H9 (cell line): ENCODE data around the gene ENDOV. TPM values are rescaled to one million over a fixed set of nuclear protein-coding genes. Genes with fewer than 3 reads are reported as not detected.

Source experiments
- DNase-seq: peaks from one replicate; pipeline ENCODE4 v3.0.0-alpha.2; 2017
- H2AFZ ChIP-seq: one replicate; pipeline ENCODE4 v1.6.1; 2013; ENCODE audit warnings: mild to moderate bottlenecking, low read length, control low read depth, moderate library complexity
- H2AK5ac ChIP-seq: 2 replicates; pipeline ENCODE4 v1.6.1; 2013; ENCODE audit warnings: low read length, control low read depth, mixed read lengths; ENCODE audit not compliant: insufficient read length
- H2BK120ac ChIP-seq: one replicate; pipeline ENCODE4 v1.6.1; 2013; ENCODE audit warnings: low read depth, mild to moderate bottlenecking, low read length, control low read depth, inconsistent platforms; ENCODE audit not compliant: poor library complexity, severe bottlenecking
- H2BK12ac ChIP-seq: 2 replicates; pipeline ENCODE4 v1.6.1; 2013; ENCODE audit warnings: low read length, control low read depth, mixed read lengths, low read depth; ENCODE audit not compliant: insufficient read length
- H2BK15ac ChIP-seq: 2 replicates; pipeline ENCODE4 v1.6.1; 2013; ENCODE audit warnings: low read depth, low read length, control low read depth
- H2BK20ac ChIP-seq: one replicate; pipeline ENCODE4 v1.6.1; 2013; ENCODE audit warnings: low read depth, mild to moderate bottlenecking, low read length, control low read depth, inconsistent platforms; ENCODE audit not compliant: poor library complexity, severe bottlenecking
- H2BK5ac ChIP-seq: 2 replicates; pipeline ENCODE4 v1.6.1; 2013; ENCODE audit warnings: low read length, control low read depth, mixed read lengths; ENCODE audit not compliant: insufficient read length
- H3K14ac ChIP-seq: 2 replicates; pipeline ENCODE4 v1.6.1; 2013; ENCODE audit warnings: low read length, control low read depth; ENCODE audit not compliant: insufficient read depth
- H3K18ac ChIP-seq: 2 replicates; pipeline ENCODE4 v1.6.1; 2013; ENCODE audit warnings: low read depth, mild to moderate bottlenecking, mixed read lengths, low read length, control low read depth; ENCODE audit not compliant: insufficient read length
- H3K23ac ChIP-seq: 2 replicates; pipeline ENCODE4 v1.6.1; 2013; ENCODE audit warnings: low read length, control low read depth, mixed read lengths, low read depth; ENCODE audit not compliant: insufficient read length
- H3K23me2 ChIP-seq: 2 replicates; pipeline ENCODE4 v1.6.1; 2013; ENCODE audit warnings: low read depth, mild to moderate bottlenecking, mixed read lengths, low read length, control low read depth; ENCODE audit not compliant: insufficient read length, poor library complexity, severe bottlenecking
- H3K27ac ChIP-seq: 2 replicates; pipeline ENCODE4 v1.5.1; 2013; ENCODE audit warnings: low read length, control low read depth, mixed read lengths, low read depth; ENCODE audit not compliant: insufficient read length
- H3K27me3 ChIP-seq: 2 replicates; pipeline ENCODE4 v1.6.1; 2013; ENCODE audit warnings: low read length, control low read depth, inconsistent platforms; ENCODE audit not compliant: insufficient read depth
- H3K4ac ChIP-seq: 2 replicates; pipeline ENCODE4 v1.6.1; 2013; ENCODE audit warnings: low read depth, mild to moderate bottlenecking, control low read depth, inconsistent platforms, low read length, moderate library complexity
- H3K4me1 ChIP-seq: 2 replicates; pipeline ENCODE4 v1.6.1; 2013; ENCODE audit warnings: low read length, control low read depth, inconsistent platforms; ENCODE audit not compliant: insufficient read depth
- H3K4me2 ChIP-seq: 2 replicates; pipeline ENCODE4 v1.6.1; 2013; ENCODE audit warnings: low read length, control low read depth, mixed read lengths; ENCODE audit not compliant: insufficient read length, insufficient read depth
- H3K56ac ChIP-seq: 2 replicates; pipeline ENCODE4 v1.6.1; 2013; ENCODE audit warnings: low read depth, mild to moderate bottlenecking, mixed read lengths, low read length, control low read depth; ENCODE audit not compliant: insufficient read length
- H3K79me1 ChIP-seq: 2 replicates; pipeline ENCODE4 v1.6.1; 2013; ENCODE audit warnings: low read depth, mild to moderate bottlenecking, moderate library complexity, low read length, control low read depth, inconsistent platforms; ENCODE audit not compliant: insufficient read depth, poor library complexity, severe bottlenecking
- H3K79me2 ChIP-seq: 2 replicates; pipeline ENCODE4 v1.6.1; 2013; ENCODE audit warnings: low read length, control low read depth, inconsistent platforms; ENCODE audit not compliant: insufficient read depth
- H3K9ac ChIP-seq: 2 replicates; pipeline ENCODE4 v1.6.1; 2013; ENCODE audit warnings: low read length, control low read depth, mixed read lengths; ENCODE audit not compliant: insufficient read length; ENCODE audit errors: extremely low read depth
- H3K9me3 ChIP-seq: one replicate; pipeline ENCODE4 v1.6.1; 2013; ENCODE audit warnings: low read depth, low read length, inconsistent platforms; ENCODE audit not compliant: control insufficient read depth
- H3T11ph ChIP-seq: one replicate; pipeline ENCODE4 v1.6.1; 2013; ENCODE audit warnings: mild to moderate bottlenecking, low read length, control low read depth, inconsistent platforms
- H4K20me1 ChIP-seq: one replicate; pipeline ENCODE4 v1.6.1; 2013; ENCODE audit not compliant: control insufficient read depth, insufficient read length, insufficient read depth
- H4K5ac ChIP-seq: 2 replicates; pipeline ENCODE4 v1.6.1; 2013; ENCODE audit warnings: low read depth, mild to moderate bottlenecking, mixed read lengths, low read length, control low read depth; ENCODE audit not compliant: insufficient read length
- H4K8ac ChIP-seq: replicated peaks from 2 replicates; pipeline ENCODE4 v1.6.1; 2013; ENCODE audit warnings: low read length, control low read depth, mixed read lengths, low read depth; ENCODE audit not compliant: insufficient read length
- H4K91ac ChIP-seq: 2 replicates; pipeline ENCODE4 v1.6.1; 2013; ENCODE audit warnings: low read depth, mild to moderate bottlenecking, moderate library complexity, mixed read lengths, low read length, control low read depth; ENCODE audit not compliant: insufficient read length
- H3K27ac Mint-ChIP-seq, 3 experiments: 2 replicates in 2 of 3; 3 replicates in 1 of 3; pipeline ENCODE4 v1.8.0; 2020 to 2021; ENCODE audit warnings: mixed read lengths in 3 of 3, mild to moderate bottlenecking in 1 of 3, moderate library complexity in 1 of 3
- H3K27me3 Mint-ChIP-seq: 2 replicates; pipeline ENCODE4 v1.8.0; 2021; ENCODE audit warnings: low read depth, mild to moderate bottlenecking, moderate library complexity, mixed read lengths
- H3K36me3 Mint-ChIP-seq, 3 experiments: 2 replicates in 2 of 3; 3 replicates in 1 of 3; pipeline ENCODE4 v1.8.0; 2020 to 2021; ENCODE audit warnings: low read depth in 3 of 3, mixed read lengths in 3 of 3; ENCODE audit not compliant: insufficient read depth in 1 of 3
- H3K4me1 Mint-ChIP-seq, 2 experiments: 2 replicates each; pipeline ENCODE4 v1.8.0; 2020; ENCODE audit warnings: mixed read lengths in 2 of 2
- H3K4me3 Mint-ChIP-seq, 2 experiments: 2 replicates in 1 of 2; 3 replicates in 1 of 2; pipeline ENCODE4 v1.8.0; 2020 to 2021; ENCODE audit warnings: mild to moderate bottlenecking in 2 of 2, mixed read lengths in 2 of 2, moderate library complexity in 1 of 2
- H3K9me3 Mint-ChIP-seq, 2 experiments: 2 replicates in 1 of 2; 3 replicates in 1 of 2; pipeline ENCODE4 v1.8.0; 2020; ENCODE audit warnings: mild to moderate bottlenecking in 2 of 2, mixed read lengths in 2 of 2, moderate library complexity in 1 of 2
- CTCF ChIP-seq: fragments of 200-600 bp; sonication (generic); conservative IDR thresholded peaks from 3 replicates; pipeline ENCODE4 v1.8.0; 2021; ENCODE audit warnings: antibody characterized with exemption, mild to moderate bottlenecking
- WGBS: extraction: QIAGEN DNeasy Blood & Tissue Kit; methylation state at CpG from one replicate; pipeline ENCODE4 v1.1.7; 2013; ENCODE audit warnings: missing lambda C conversion rate, low lambda C conversion rate, mixed read lengths; ENCODE audit not compliant: insufficient read length; ENCODE audit errors: extremely low coverage; 5-methylcytosine and 5-hydroxymethylcytosine counted together
- total RNA-seq: library from RNA; stranded (reverse); gene quantifications from 2 replicates; pipeline ENCODE4 v1.2.1, GENCODE V29; 2021

The ENDOV gene
- total RNA-seq, 1 experiment from 2014 or later = 17.1 TPM

GRCh38 chr17:80424261-80424660 is 9.3 kb downstream of the ENDOV start:
- no peak for DNase-seq
- Histone ChIP-seq H3K14ac (0 out of 2 replicates have a peak overlapping the region, but pooled peaks have one; percentile 23), H4K91ac (no peak overlapping the region), H3K79me1 (no peaks in the 10 kb centered on the region), H2BK20ac (no peak overlapping the region), H4K20me1 (no peaks in the 10 kb centered on the region), H2BK120ac (no peak overlapping the region), H3K4me1 (no peaks in the 10 kb centered on the region), H2BK12ac (no peak overlapping the region), H3K56ac (no peak overlapping the region), H3K23me2 (no peaks in the 10 kb centered on the region), H3K27me3 (no peaks in the 10 kb centered on the region), H3K9ac (no peak overlapping the region), H3K23ac (no peak overlapping the region), H3T11ph (no peak overlapping the region), H3K79me2 (no peaks in the 10 kb centered on the region), H3K18ac (no peak overlapping the region), H2AK5ac (no peak overlapping the region), H2AFZ (no peak overlapping the region), H4K5ac (no peak overlapping the region), H3K9me3 (no peaks in the 10 kb centered on the region), H3K4me2 (no peak overlapping the region), H4K8ac (no peak overlapping the region), H3K4ac (no peak overlapping the region), H2BK15ac (no peak overlapping the region), H2BK5ac (no peak overlapping the region), H3K27ac (no peak overlapping the region)
- no peak overlapping the region for H3K4me3 Mint-ChIP-seq
- peaks cover 2% of the 10 kb centered on the region for H3K27me3 Mint-ChIP-seq
- TF ChIP-seq CTCF = no peak
- peaks cover 4 to 12% of the 10 kb centered on the region in 2 experiments for H3K4me1 Mint-ChIP-seq
- H3K27ac Mint-ChIP-seq = no peak overlapping the region; a peak in 1 of 7 replicates
- H3K36me3 Mint-ChIP-seq = no peaks in the 10 kb centered on the region
- WGBS = no CpG with 5 or more reads among the region's 8 CpGs
- H3K9me3 Mint-ChIP-seq = no peaks in the 10 kb centered on the region
